Activated CD4-positive, alpha-beta memory T cell treated with anti-CD3 and anti-CD28 coated beads, Interleukin-2, amount 10 ng/mL, durations not matched to agents 7 days and 5 days (primary cell): ENCODE data around the gene MYLK. TPM values are rescaled to one million over a fixed set of nuclear protein-coding genes. Genes with fewer than 3 reads are reported as not detected.

Experiments used
- CTCF ChIA-PET: fragments of 350-600 bp; sonication (Branson Sonifier 250); formaldehyde crosslinking; loops from one replicate; lab custom pipeline; 2021; ENCODE audit warnings: antibody characterized with exemption, inconsistent platforms; lab: Charles Lee
- POLR2A ChIA-PET: fragments of 350-600 bp; sonication (Branson Sonifier 250); formaldehyde crosslinking; loops from one replicate; lab custom pipeline; 2021; ENCODE audit warnings: antibody characterized with exemption; lab: Charles Lee
- DNase-seq: peaks from one replicate; pipeline ENCODE4 v3.0.0-alpha.2; 2020
- H3K27ac Mint-ChIP-seq: one replicate; pipeline ENCODE4 v1.8.0; 2021; ENCODE audit warnings: mild to moderate bottlenecking, mixed read lengths
- H3K27me3 Mint-ChIP-seq: one replicate; pipeline ENCODE4 v1.8.0; 2021; ENCODE audit warnings: mixed read lengths
- H3K36me3 Mint-ChIP-seq: one replicate; pipeline ENCODE4 v1.8.0; 2021; ENCODE audit warnings: low read depth, mixed read lengths
- H3K4me1 Mint-ChIP-seq: one replicate; pipeline ENCODE4 v1.8.0; 2021; ENCODE audit warnings: mixed read lengths
- H3K4me3 Mint-ChIP-seq: one replicate; pipeline ENCODE4 v1.8.0; 2021; ENCODE audit warnings: mild to moderate bottlenecking, mixed read lengths
- H3K9me3 Mint-ChIP-seq: one replicate; pipeline ENCODE4 v1.8.0; 2021; ENCODE audit warnings: mixed read lengths
- total RNA-seq, 2 experiments: library from RNA; stranded (reverse); gene quantifications; one replicate each; pipeline ENCODE4 v1.2.3, GENCODE V29; 2021

Gene MYLK
- total RNA-seq, 2 experiments from 2014 or later, result 0.50 to 0.68 TPM

- Mint-ChIP-seq H3K27me3 (peaks cover 3% of the 10 kb centered on the region), H3K36me3 (no peaks in the 10 kb centered on the region), H3K4me3 (no peak overlapping the region), H3K9me3 (no peaks in the 10 kb centered on the region), H3K4me1 (no peaks in the 10 kb centered on the region), H3K27ac (no peak overlapping the region)
- POLR2A ChIA-PET, result no interaction called here
- no peak for DNase-seq
- CTCF ChIA-PET, result interaction anchor here (4.1 to 5.9 kb wide), 2 partner anchors 10 to 79 kb away, joined by 23 to 59 read pairs; no protein-coding TSS in a partner anchor
Observed at GRCh38 chr3:123644358-123644757, 239.8 kb downstream of the MYLK start.

- H3K36me3 Mint-ChIP-seq, result no peaks in the 10 kb centered on the region
- H3K4me1 Mint-ChIP-seq, result no peaks in the 10 kb centered on the region
- POLR2A ChIA-PET, result no interaction called here
- no peaks in the 10 kb centered on the region for H3K9me3 Mint-ChIP-seq
- DNase-seq, result no peak
- H3K4me3 Mint-ChIP-seq, result no peak overlapping the region
- no peak overlapping the region for H3K27ac Mint-ChIP-seq
- H3K27me3 Mint-ChIP-seq, result peaks cover 3% of the 10 kb centered on the region
- CTCF ChIA-PET, result interaction anchor here (1.0 to 5.9 kb wide), 12 partner anchors 7 to 84 kb away, joined by 3 to 59 read pairs (median 4); no protein-coding TSS in a partner anchor
Observed at GRCh38 chr3:123642957-123643330, 241.2 kb downstream of the MYLK start.

- no peaks in the 10 kb centered on the region for H3K36me3 Mint-ChIP-seq
- no peaks in the 10 kb centered on the region for H3K9me3 Mint-ChIP-seq
- DNase-seq, result peak; percentile 69
- ChIA-PET POLR2A (no interaction called here), CTCF (interaction anchor here (0.7 to 5.9 kb wide), 18 partner anchors 8 to 88 kb away, joined by 3 to 59 read pairs (median 4); no protein-coding TSS in a partner anchor)
- peaks cover 3% of the 10 kb centered on the region for H3K27me3 Mint-ChIP-seq
- no peak overlapping the region for H3K27ac Mint-ChIP-seq
- H3K4me3 Mint-ChIP-seq, result no peak overlapping the region
- H3K4me1 Mint-ChIP-seq, result no peaks in the 10 kb centered on the region
Observed at GRCh38 chr3:123642182-123642956, 241.8 kb downstream of the MYLK start.

- DNase-seq, result no peak
- ChIA-PET CTCF (interaction anchor here (0.7 to 5.9 kb wide), 8 partner anchors 9 to 82 kb away, joined by 3 to 59 read pairs (median 4); no protein-coding TSS in a partner anchor), POLR2A (no interaction called here)
- no peaks in the 10 kb centered on the region for H3K9me3 Mint-ChIP-seq
- H3K27ac Mint-ChIP-seq, result no peak overlapping the region
- H3K27me3 Mint-ChIP-seq, result peaks cover 3% of the 10 kb centered on the region
- no peaks in the 10 kb centered on the region for H3K36me3 Mint-ChIP-seq
- H3K4me3 Mint-ChIP-seq, result no peak overlapping the region
- H3K4me1 Mint-ChIP-seq, result no peaks in the 10 kb centered on the region
Observed at GRCh38 chr3:123641505-123641904, 242.6 kb downstream of the MYLK start.

- DNase-seq, result no peak
- CTCF ChIA-PET, result interaction anchor here (0.7 to 5.9 kb wide), 5 partner anchors 12 to 82 kb away, joined by 3 to 59 read pairs (median 7); no protein-coding TSS in a partner anchor
- Mint-ChIP-seq H3K36me3 (no peaks in the 10 kb centered on the region), H3K4me3 (no peak overlapping the region), H3K27ac (no peak overlapping the region), H3K9me3 (no peaks in the 10 kb centered on the region), H3K4me1 (no peaks in the 10 kb centered on the region), H3K27me3 (peaks cover 3% of the 10 kb centered on the region)
- POLR2A ChIA-PET, result no interaction called here
Observed at GRCh38 chr3:123640740-123641462, 243.2 kb downstream of the MYLK start.

- no peaks in the 10 kb centered on the region for H3K4me1 Mint-ChIP-seq
- H3K36me3 Mint-ChIP-seq, result no peaks in the 10 kb centered on the region
- H3K27me3 Mint-ChIP-seq, result peaks cover 3% of the 10 kb centered on the region
- ChIA-PET POLR2A (no interaction called here), CTCF (interaction anchor here (0.8 to 5.9 kb wide), 3 partner anchors 14 to 439 kb away, joined by 3 to 59 read pairs (median 23); no protein-coding TSS in a partner anchor)
- no peak overlapping the region for H3K4me3 Mint-ChIP-seq
- DNase-seq, result no peak
- H3K27ac Mint-ChIP-seq, result no peak overlapping the region
- no peaks in the 10 kb centered on the region for H3K9me3 Mint-ChIP-seq
Observed at GRCh38 chr3:123640311-123640710, 243.8 kb downstream of the MYLK start.

- CTCF ChIA-PET, result interaction anchor here (5.9 kb wide), 1 partner anchor 16 kb away, joined by 59 read pairs; no protein-coding TSS in a partner anchor
- Mint-ChIP-seq H3K36me3 (no peaks in the 10 kb centered on the region), H3K27ac (no peak overlapping the region), H3K27me3 (peaks cover 3% of the 10 kb centered on the region), H3K9me3 (no peaks in the 10 kb centered on the region), H3K4me3 (no peak overlapping the region), H3K4me1 (no peaks in the 10 kb centered on the region)
- no peak for DNase-seq
- POLR2A ChIA-PET, result no interaction called here
Observed at GRCh38 chr3:123638936-123639689, 245.0 kb downstream of the MYLK start.

GRCh38 chr3:123637841-123638240 is 246.3 kb downstream of the MYLK start:
- Mint-ChIP-seq H3K4me3 (no peak overlapping the region), H3K4me1 (no peaks in the 10 kb centered on the region), H3K27me3 (peaks cover 3% of the 10 kb centered on the region), H3K36me3 (no peaks in the 10 kb centered on the region), H3K9me3 (no peaks in the 10 kb centered on the region), H3K27ac (no peak overlapping the region)
- ChIA-PET CTCF (no interaction called here), POLR2A (no interaction called here)
- DNase-seq, result no peak

GRCh38 chr3:123637131-123637530 is 247.0 kb downstream of the MYLK start:
- ChIA-PET POLR2A (no interaction called here), CTCF (no interaction called here)
- Mint-ChIP-seq H3K27me3 (peaks cover under 1% of the 10 kb centered on the region), H3K27ac (no peak overlapping the region), H3K4me3 (no peak overlapping the region), H3K4me1 (no peaks in the 10 kb centered on the region), H3K36me3 (no peaks in the 10 kb centered on the region), H3K9me3 (no peaks in the 10 kb centered on the region)
- no peak for DNase-seq

GRCh38 chr3:123636431-123636841 is 247.7 kb downstream of the MYLK start:
- H3K36me3 Mint-ChIP-seq, result no peaks in the 10 kb centered on the region
- H3K27ac Mint-ChIP-seq, result no peak overlapping the region
- CTCF ChIA-PET, result no interaction called here
- no peak for DNase-seq
- no peaks in the 10 kb centered on the region for H3K27me3 Mint-ChIP-seq
- no peaks in the 10 kb centered on the region for H3K4me1 Mint-ChIP-seq
- POLR2A ChIA-PET, result no interaction called here
- no peak overlapping the region for H3K4me3 Mint-ChIP-seq
- no peaks in the 10 kb centered on the region for H3K9me3 Mint-ChIP-seq

- Mint-ChIP-seq H3K9me3 (no peaks in the 10 kb centered on the region), H3K4me3 (no peak overlapping the region), H3K27me3 (no peaks in the 10 kb centered on the region), H3K36me3 (no peaks in the 10 kb centered on the region), H3K4me1 (no peaks in the 10 kb centered on the region), H3K27ac (no peak overlapping the region)
- POLR2A ChIA-PET, result no interaction called here
- no peak for DNase-seq
- CTCF ChIA-PET, result no interaction called here
Observed at GRCh38 chr3:123635717-123636116, 248.4 kb downstream of the MYLK start.

- Mint-ChIP-seq H3K27ac (no peak overlapping the region), H3K27me3 (no peaks in the 10 kb centered on the region), H3K9me3 (no peaks in the 10 kb centered on the region), H3K4me3 (no peak overlapping the region), H3K4me1 (no peaks in the 10 kb centered on the region), H3K36me3 (no peaks in the 10 kb centered on the region)
- DNase-seq, result no peak
- POLR2A ChIA-PET, result no interaction called here
- CTCF ChIA-PET, result no interaction called here
Observed at GRCh38 chr3:123635217-123635616, 248.9 kb downstream of the MYLK start.
